ENCODE results near the gene RAD18.

The RAD18 gene

GRCh38 chr3:8846176-8846575 is 117.1 kb downstream of the RAD18 start:
- in situ Hi-C loops (cut with HindIII; ENCODE audit: low sequenced_read_pairs), result no loop called here
- no peak for DNase-seq (ENCODE audit: low read depth, low spot score)

GRCh38 chr3:8845641-8846040 is 117.6 kb downstream of the RAD18 start:
- H3K4me3 ChIP-seq (ENCODE audit: low read depth, low read length), result no peak overlapping the region
- DNase-seq (ENCODE audit: low read depth, low spot score), result no peak
- no peak for TF ChIP-seq CTCF (IDR thresholded peaks at IDR 0.05; ENCODE audit: low read depth, low read length)
- in situ Hi-C loops (cut with HindIII; ENCODE audit: low sequenced_read_pairs), result no loop called here

More at GRCh38 chr3:8846176-8846575, 117.1 kb downstream of the RAD18 start:
- TF ChIP-seq CTCF (IDR thresholded peaks at IDR 0.05; ENCODE audit: low read depth, low read length), result no peak
- H3K4me3 ChIP-seq (ENCODE audit: low read depth, low read length), result no peak overlapping the region

GRCh38 chr3:8843347-8843746 is 119.9 kb downstream of the RAD18 start:
- in situ Hi-C loops (cut with HindIII; ENCODE audit: low sequenced_read_pairs), result no loop called here
- no peak overlapping the region for H3K4me3 ChIP-seq (ENCODE audit: low read depth, low read length)
- no peak for TF ChIP-seq CTCF (IDR thresholded peaks at IDR 0.05; ENCODE audit: low read depth, low read length)
- DNase-seq (ENCODE audit: low read depth, low spot score), result peak; percentile 50

- no peak for TF ChIP-seq CTCF (IDR thresholded peaks at IDR 0.05; ENCODE audit: low read depth, low read length)
- no peak for DNase-seq (ENCODE audit: low read depth, low spot score)
- in situ Hi-C loops (cut with HindIII; ENCODE audit: low sequenced_read_pairs), result no loop called here
- H3K4me3 ChIP-seq (ENCODE audit: low read depth, low read length), result no peak overlapping the region
Observed at GRCh38 chr3:8842293-8842692, 121.0 kb downstream of the RAD18 start.

- no peak for TF ChIP-seq CTCF (IDR thresholded peaks at IDR 0.05; ENCODE audit: low read depth, low read length)
- DNase-seq (ENCODE audit: low read depth, low spot score), result no peak
- H3K4me3 ChIP-seq (ENCODE audit: low read depth, low read length), result no peak overlapping the region
- in situ Hi-C loops (cut with HindIII; ENCODE audit: low sequenced_read_pairs), result no loop called here
Observed at GRCh38 chr3:8841472-8841871, 121.8 kb downstream of the RAD18 start.

- in situ Hi-C loops (cut with HindIII; ENCODE audit: low sequenced_read_pairs), result no loop called here
- no peak for TF ChIP-seq CTCF (IDR thresholded peaks at IDR 0.05; ENCODE audit: low read depth, low read length)
- peak; percentile 69 for DNase-seq (ENCODE audit: low read depth, low spot score)
- no peak overlapping the region for H3K4me3 ChIP-seq (ENCODE audit: low read depth, low read length)
Observed at GRCh38 chr3:8840556-8840955, 122.7 kb downstream of the RAD18 start.

Measured in astrocyte of the spinal cord (primary cell).